Measurements from ENCODE around the gene CDYL2.
A peak's percentile ranks its signal among the peaks of the same experiment; 100 is the strongest.

The CDYL2 gene

DNA sequence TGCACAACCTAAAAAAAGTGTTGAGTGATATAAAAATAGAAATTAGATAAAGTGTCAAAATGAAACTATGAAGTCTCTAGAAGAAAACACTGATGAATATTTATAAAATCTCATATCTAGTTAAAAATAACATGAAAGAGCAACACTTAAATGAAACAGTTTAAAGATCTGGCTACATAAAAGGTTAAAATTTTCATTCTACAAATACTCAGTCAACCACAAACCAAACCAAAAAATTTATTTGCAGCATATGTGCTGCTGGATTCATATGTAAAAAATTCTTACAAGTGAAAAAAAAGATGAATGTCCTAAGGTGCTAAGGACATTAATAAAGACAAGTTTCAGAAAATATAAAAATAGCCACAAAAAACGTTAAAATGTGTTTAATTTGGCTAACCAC is 22.6 kb upstream of the CDYL2 start:
- Histone ChIP-seq H3K27me3 (ENCODE audit: control insufficient read depth, low read length) (no peaks in the 10 kb centered on the region; the same call in 1 of the 2 replicates), H3K9me3 (ENCODE audit: control insufficient read depth, insufficient read depth, low read length) (no peaks in the 10 kb centered on the region), H3K4me1 (ENCODE audit: control insufficient read depth, low read length) (no peaks in the 10 kb centered on the region), H3K36me3 (ENCODE audit: control insufficient read depth, low read length) (no peaks in the 10 kb centered on the region), H3K4me2 (ENCODE audit: low read length) (no peak overlapping the region), H3K79me2 (ENCODE audit: control insufficient read depth, low read length) (no peaks in the 10 kb centered on the region), H3F3A (ENCODE audit: control insufficient read depth, insufficient read depth) (no peaks in the 10 kb centered on the region), H3K4me3 (ENCODE audit: low read length) (no peak overlapping the region), H3K27ac (ENCODE audit: low read depth, low read length) (no peak overlapping the region), H4K20me1 (ENCODE audit: control insufficient read depth, insufficient read depth, low read depth, low read length) (no peaks in the 10 kb centered on the region), H3K9me2 (replicated peaks; ENCODE audit: control insufficient read depth, low read length) (no peaks in the 10 kb centered on the region)
- TF ChIP-seq EZH2phosphoT487 (IDR thresholded peaks at IDR 0.05; ENCODE audit: borderline replicate concordance, low read length) = no peak
- no peak for TF ChIP-seq CTCF (IDR thresholded peaks at IDR 0.05; ENCODE audit: low read depth, low read length, poor library complexity, severe bottlenecking)

- Histone ChIP-seq H3K79me2 (ENCODE audit: control insufficient read depth, low read length) (no peaks in the 10 kb centered on the region), H3F3A (ENCODE audit: control insufficient read depth, insufficient read depth) (no peaks in the 10 kb centered on the region), H4K20me1 (ENCODE audit: control insufficient read depth, insufficient read depth, low read depth, low read length) (no peaks in the 10 kb centered on the region), H3K4me3 (ENCODE audit: low read length) (no peak overlapping the region), H3K9me2 (replicated peaks; ENCODE audit: control insufficient read depth, low read length) (no peaks in the 10 kb centered on the region), H3K4me1 (ENCODE audit: control insufficient read depth, low read length) (no peaks in the 10 kb centered on the region), H3K27ac (ENCODE audit: low read depth, low read length) (no peak overlapping the region), H3K4me2 (ENCODE audit: low read length) (no peak overlapping the region), H3K9me3 (ENCODE audit: control insufficient read depth, insufficient read depth, low read length) (no peaks in the 10 kb centered on the region), H3K36me3 (ENCODE audit: control insufficient read depth, low read length) (no peaks in the 10 kb centered on the region), H3K27me3 (ENCODE audit: control insufficient read depth, low read length) (no peaks in the 10 kb centered on the region; the same call in 1 of the 2 replicates)
- no peak for TF ChIP-seq EZH2phosphoT487 (IDR thresholded peaks at IDR 0.05; ENCODE audit: borderline replicate concordance, low read length)
- TF ChIP-seq CTCF (IDR thresholded peaks at IDR 0.05; ENCODE audit: low read depth, low read length, poor library complexity, severe bottlenecking) = no peak
Measured at GRCh38 chr16:80825365-80825758, 21.0 kb upstream of the CDYL2 start.

DNA sequence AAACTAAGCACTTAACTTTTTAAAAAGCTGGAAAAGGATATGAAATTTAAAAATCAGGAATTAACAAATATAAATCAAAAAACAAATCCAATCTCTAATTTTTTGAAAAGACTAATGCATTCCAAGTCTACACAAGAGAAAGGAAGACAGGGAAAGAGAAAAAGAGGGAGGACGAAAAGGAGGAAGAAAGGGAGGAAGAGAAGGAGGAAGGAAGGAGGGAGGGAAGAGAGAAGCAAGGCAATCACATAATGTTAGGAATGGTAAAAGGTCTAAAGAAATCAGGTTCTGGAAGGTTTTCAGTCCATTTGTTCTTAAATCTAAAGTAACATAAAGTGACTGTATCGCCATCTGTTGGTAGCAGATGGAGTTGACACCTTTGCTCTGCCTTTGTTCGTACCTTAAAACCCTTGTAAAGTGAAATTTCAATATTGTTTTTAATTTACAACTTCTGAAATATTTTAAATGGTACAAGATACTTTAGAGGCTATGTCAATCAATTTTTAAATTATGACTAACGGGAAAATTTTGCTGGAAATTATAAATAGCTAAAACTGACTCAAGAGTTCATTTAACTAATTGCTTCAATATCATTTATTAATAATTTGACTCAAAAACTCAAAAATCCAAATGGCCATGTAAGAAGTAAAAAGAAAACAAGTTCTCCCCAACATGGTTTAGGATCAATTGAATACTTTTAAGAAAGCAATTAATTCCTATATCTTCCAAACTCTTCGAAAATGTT is 20.4 kb upstream of the CDYL2 start:
- Histone ChIP-seq H3K4me2 (ENCODE audit: low read length) (no peak overlapping the region), H3K4me1 (ENCODE audit: control insufficient read depth, low read length) (no peaks in the 10 kb centered on the region), H3K27ac (ENCODE audit: low read depth, low read length) (no peak overlapping the region), H3F3A (ENCODE audit: control insufficient read depth, insufficient read depth) (no peaks in the 10 kb centered on the region), H3K79me2 (ENCODE audit: control insufficient read depth, low read length) (no peaks in the 10 kb centered on the region), H4K20me1 (ENCODE audit: control insufficient read depth, insufficient read depth, low read depth, low read length) (no peaks in the 10 kb centered on the region), H3K36me3 (ENCODE audit: control insufficient read depth, low read length) (no peaks in the 10 kb centered on the region), H3K9me2 (replicated peaks; ENCODE audit: control insufficient read depth, low read length) (no peaks in the 10 kb centered on the region), H3K4me3 (ENCODE audit: low read length) (no peak overlapping the region), H3K9me3 (ENCODE audit: control insufficient read depth, insufficient read depth, low read length) (no peaks in the 10 kb centered on the region), H3K27me3 (ENCODE audit: control insufficient read depth, low read length) (no peaks in the 10 kb centered on the region; the same call in 1 of the 2 replicates)
- TF ChIP-seq CTCF (IDR thresholded peaks at IDR 0.05; ENCODE audit: low read depth, low read length, poor library complexity, severe bottlenecking) = peak; percentile 87
- no peak for TF ChIP-seq EZH2phosphoT487 (IDR thresholded peaks at IDR 0.05; ENCODE audit: borderline replicate concordance, low read length)

Measured in DOHH2 (cell line).